ENCODE data around the gene DUOX2.

Gene DUOX2

DNA sequence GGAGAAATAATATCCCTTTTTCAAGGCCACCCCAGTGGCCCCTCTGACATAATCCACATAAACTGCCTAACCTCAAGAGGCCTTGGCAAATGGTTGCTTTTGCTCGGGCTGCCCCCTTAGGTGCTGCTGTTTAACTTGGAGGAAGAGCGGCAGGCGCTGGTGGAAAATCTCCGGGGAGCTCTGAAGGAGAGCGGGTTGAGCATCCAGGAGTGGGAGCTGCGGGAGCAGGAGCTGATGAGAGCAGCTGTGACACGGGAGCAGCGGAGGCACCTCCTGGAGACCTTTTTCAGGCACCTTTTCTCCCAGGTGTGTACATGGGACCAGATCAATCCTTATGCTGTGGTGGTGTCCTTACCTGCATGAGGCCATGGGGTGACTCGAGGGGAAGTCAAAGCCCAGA is 30.8 kb upstream of the DUOX2 start:
- TF ChIP-seq, protein P1, sequence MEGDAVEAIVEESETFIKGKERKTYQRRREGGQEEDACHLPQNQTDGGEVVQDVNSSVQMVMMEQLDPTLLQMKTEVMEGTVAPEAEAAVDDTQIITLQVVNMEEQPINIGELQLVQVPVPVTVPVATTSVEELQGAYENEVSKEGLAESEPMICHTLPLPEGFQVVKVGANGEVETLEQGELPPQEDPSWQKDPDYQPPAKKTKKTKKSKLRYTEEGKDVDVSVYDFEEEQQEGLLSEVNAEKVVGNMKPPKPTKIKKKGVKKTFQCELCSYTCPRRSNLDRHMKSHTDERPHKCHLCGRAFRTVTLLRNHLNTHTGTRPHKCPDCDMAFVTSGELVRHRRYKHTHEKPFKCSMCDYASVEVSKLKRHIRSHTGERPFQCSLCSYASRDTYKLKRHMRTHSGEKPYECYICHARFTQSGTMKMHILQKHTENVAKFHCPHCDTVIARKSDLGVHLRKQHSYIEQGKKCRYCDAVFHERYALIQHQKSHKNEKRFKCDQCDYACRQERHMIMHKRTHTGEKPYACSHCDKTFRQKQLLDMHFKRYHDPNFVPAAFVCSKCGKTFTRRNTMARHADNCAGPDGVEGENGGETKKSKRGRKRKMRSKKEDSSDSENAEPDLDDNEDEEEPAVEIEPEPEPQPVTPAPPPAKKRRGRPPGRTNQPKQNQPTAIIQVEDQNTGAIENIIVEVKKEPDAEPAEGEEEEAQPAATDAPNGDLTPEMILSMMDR (IDR thresholded peaks at IDR 0.05): no peak

DNA sequence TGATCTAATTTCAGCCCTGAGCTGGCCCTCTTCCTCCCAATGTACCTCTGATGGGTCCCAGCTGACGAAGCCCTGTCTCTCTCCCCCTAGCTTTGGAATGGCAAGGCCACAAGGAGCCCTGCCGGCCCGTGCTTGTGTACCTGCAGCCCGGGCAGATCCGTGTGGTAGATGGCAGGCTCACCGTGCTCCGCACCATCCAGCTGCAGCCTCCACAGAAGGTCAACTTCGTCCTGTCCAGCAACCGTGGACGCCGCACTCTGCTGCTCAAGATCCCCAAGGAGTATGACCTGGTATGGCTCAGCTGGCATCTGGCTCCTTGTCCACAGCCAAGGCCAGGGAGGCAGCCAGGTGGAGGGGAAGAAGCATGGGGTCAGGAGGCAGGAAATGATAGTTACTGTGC is 30.0 kb upstream of the DUOX2 start:
- TF ChIP-seq, protein P1 (IDR thresholded peaks at IDR 0.05): no peak

DNA sequence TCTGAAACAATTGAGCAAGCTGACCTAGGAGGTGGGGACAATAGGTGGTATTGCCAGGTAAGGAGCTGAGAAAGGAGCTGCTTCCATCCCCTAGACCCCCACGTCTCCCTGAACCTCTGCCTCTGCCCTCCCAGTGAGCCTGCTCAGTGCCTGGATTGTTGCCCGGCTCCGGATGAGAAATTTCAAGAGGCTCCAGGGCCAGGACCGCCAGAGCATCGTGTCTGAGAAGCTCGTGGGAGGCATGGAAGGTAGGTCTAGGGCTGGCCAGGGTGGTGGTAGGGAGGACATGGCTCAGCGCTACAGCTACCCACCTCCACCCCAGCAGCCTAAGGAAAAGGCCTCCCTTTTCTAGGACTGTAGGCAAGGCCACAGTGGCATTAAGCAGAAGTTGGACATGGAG is 29.1 kb upstream of the DUOX2 start:
- TF ChIP-seq, protein P1 (IDR thresholded peaks at IDR 0.05): no peak

DNA sequence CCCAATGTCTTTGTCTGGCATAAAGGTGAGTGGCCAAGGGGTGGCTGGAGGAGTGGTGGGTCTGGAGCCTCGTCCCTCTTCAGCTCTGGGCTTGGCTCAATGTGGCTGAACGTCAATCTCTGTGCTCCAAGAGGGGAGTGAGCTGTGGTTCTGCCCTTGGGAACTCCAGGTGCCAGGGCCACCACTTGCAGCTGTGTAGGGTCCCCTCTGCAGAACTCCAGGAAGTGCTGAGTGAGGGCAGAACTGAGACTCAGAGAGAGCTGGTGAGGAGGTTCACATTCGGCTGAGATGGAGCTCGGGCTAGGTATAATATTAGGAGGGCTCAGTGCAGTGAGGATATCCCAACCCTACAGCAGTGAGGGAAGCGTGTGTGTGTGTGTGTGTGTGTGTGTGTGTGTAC is 27.4 kb upstream of the DUOX2 start:
- TF ChIP-seq, protein P1 (IDR thresholded peaks at IDR 0.05): no peak

DNA sequence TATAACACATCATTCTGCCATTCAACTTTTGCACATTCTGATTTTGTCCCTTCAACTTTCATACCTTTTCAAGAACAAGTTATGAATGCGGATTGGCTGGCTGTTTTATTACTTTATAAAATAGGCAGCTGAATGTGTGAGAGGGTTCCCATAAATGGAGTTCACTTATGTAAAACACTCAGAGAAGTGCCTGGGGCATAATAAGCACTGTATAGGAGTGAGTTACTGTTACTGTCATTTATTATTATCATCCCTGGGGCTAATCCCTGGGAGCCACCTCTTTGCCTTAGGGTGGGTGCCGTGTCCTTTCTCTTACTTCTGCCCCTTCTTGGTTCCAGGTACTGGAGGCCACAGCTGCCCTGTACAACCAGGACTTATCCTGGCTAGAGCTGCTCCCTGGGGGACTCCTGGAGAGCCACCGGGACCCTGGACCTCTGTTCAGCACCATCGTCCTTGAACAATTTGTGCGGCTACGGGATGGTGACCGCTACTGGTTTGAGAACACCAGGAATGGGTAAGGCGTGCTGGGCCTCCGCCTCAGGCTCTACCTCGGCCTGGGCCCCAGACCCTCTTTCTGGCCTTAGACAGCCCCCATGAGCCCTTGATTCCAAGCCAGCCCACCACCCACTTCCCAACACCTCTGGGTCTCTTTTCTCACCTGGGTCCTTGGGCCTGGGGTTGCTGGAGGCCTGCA is 26.7 kb upstream of the DUOX2 start:
- TF ChIP-seq, protein P1 (IDR thresholded peaks at IDR 0.05): no peak

DNA sequence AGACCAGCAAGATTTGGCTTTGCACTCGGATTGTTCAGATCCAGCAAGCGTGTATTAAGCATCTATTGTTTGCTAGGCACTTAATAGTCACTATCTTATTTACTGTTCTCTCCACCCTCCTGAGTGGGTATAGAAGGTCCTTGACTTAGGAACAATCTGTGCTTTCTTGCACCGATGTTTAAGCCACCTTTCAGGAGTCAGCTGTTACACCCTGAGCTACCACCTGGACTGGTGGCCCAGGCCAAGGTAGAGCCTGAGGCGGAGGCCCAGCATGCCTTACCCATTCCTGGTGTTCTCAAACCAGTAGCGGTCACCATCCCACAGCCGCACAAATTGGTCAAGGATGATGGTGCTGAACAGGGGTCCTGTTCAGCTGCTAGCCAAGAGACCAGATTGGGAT is 25.8 kb upstream of the DUOX2 start:
- TF ChIP-seq, protein P1 (IDR thresholded peaks at IDR 0.05): no peak

DNA sequence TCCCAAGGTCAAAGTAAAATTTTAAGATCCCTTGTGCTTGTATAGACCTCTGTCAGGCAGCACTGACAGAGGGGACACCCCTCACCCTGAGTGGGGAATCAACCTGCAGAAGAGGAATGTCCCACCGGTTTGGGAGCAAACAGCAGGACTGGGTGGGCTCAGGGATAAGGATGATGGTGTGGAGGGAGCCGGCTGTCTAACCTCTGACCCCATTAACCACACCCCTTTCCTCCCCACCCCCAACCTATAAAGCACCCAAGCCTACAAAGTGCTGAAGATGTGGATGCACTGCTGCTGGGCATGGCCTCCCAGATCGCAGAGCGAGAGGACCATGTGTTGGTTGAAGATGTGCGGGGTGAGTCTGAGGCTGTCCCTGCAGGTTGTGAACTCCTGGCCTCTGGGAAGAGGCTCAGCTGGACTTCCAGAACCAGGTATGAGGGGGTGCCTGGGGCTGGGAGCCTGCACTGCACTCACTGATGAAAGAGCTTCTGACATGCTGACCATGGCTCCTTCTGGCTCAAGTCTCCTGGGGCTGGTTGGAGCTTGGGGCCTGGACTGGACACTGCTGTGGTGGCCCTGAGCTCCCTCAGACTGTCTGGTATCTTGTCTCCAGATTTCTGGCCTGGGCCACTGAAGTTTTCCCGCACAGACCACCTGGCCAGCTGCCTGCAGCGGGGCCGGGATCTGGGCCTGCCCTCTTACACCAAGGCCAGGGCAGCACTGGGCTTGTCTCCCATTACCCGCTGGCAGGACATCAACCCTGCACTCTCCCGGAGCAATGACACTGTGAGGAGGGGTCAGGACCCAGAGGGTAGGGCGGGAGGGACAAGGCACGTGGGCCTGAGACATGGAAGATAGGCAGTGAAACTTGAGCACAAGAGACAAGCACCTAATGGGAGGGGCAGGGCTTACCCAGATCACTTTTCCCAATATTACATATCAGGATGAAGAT is 25.1 kb upstream of the DUOX2 start:
- TF ChIP-seq, protein P1 (IDR thresholded peaks at IDR 0.05): no peak
